Gastroesophageal sphincter (tissue), 3 donors: ENCODE measurements around the gene C10orf143.

Source experiments
- POLR2A ChIP-seq, 2 donors: fragments of 450-650 bp; IDR thresholded peaks; one replicate each; pipeline ENCODE4 v1.6.1; 2017; ENCODE audit warnings: antibody characterized with exemption in 2 of 2, mild to moderate bottlenecking in 2 of 2, moderate library complexity in 1 of 2
- TF ChIP-seq, protein P1 (sequence below), 4 experiments: fragments of 200-600 bp in 2 of 4; fragments of 450-650 bp in 2 of 4; sonication (generic) in 1 of 4; IDR thresholded peaks; one replicate each; pipeline ENCODE4 v1.5.1; 2017 to 2019; ENCODE audit warnings: antibody characterized with exemption in 4 of 4, mild to moderate bottlenecking in 2 of 4, moderate library complexity in 2 of 4

DNA sequence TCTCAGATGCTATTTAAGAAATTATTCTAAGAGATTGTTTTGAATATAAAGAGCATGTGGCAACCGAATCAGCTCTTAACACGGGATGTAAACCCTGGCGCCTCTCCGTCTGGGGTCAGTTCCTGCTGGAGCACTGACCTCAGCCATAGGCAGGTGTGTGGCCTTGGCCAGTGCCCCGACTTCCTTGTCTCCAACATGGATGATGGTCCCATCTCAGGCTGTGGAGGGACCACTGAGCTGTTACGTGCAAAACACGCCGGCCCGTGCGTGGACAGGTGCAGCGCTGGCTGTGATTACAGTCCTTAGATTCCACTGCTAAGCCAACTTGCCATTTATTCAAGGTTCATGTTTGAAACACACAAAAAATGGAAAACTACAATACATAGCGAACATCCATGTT lies 59.9 kb downstream of the C10orf143 start:
- TF ChIP-seq, protein P1, sequence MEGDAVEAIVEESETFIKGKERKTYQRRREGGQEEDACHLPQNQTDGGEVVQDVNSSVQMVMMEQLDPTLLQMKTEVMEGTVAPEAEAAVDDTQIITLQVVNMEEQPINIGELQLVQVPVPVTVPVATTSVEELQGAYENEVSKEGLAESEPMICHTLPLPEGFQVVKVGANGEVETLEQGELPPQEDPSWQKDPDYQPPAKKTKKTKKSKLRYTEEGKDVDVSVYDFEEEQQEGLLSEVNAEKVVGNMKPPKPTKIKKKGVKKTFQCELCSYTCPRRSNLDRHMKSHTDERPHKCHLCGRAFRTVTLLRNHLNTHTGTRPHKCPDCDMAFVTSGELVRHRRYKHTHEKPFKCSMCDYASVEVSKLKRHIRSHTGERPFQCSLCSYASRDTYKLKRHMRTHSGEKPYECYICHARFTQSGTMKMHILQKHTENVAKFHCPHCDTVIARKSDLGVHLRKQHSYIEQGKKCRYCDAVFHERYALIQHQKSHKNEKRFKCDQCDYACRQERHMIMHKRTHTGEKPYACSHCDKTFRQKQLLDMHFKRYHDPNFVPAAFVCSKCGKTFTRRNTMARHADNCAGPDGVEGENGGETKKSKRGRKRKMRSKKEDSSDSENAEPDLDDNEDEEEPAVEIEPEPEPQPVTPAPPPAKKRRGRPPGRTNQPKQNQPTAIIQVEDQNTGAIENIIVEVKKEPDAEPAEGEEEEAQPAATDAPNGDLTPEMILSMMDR (IDR thresholded peaks at IDR 0.05): no peak
- TF ChIP-seq POLR2A (IDR thresholded peaks at IDR 0.05): no peak
